Thymus (tissue), 14 donors: ENCODE measurements around the gene APBA1. TPM values are rescaled to one million over a fixed set of nuclear protein-coding genes. Genes with fewer than 3 reads are reported as not detected.

Source experiments
- DNase-seq, 9 donors: peaks; one replicate each; pipeline ENCODE4 v3.0.0-alpha.2; 2013; ENCODE audit warnings: low spot score in 9 of 9, low read depth in 6 of 9, missing footprints in 1 of 9
- H3K27ac ChIP-seq, 2 donors: one replicate each; pipeline ENCODE4 v1.5.1; 2013; ENCODE audit warnings: control low read depth in 1 of 2, low read depth in 1 of 2, low read length in 1 of 2, mild to moderate bottlenecking in 1 of 2, moderate library complexity in 1 of 2
- H3K27me3 ChIP-seq, 2 donors: one replicate each; pipeline ENCODE4 v1.5.1; 2013; ENCODE audit warnings: low read length in 1 of 2; ENCODE audit not compliant: control insufficient read depth in 2 of 2, insufficient read depth in 1 of 2
- H3K36me3 ChIP-seq, 2 donors: one replicate each; pipeline ENCODE4 v1.5.1; 2013; ENCODE audit warnings: low read length in 1 of 2, mild to moderate bottlenecking in 1 of 2, moderate library complexity in 1 of 2; ENCODE audit not compliant: control insufficient read depth in 2 of 2, insufficient read depth in 2 of 2
- H3K4me1 ChIP-seq, 2 donors: one replicate each; pipeline ENCODE4 v1.5.1; 2013; ENCODE audit warnings: low read length in 2 of 2; ENCODE audit not compliant: control insufficient read depth in 2 of 2, insufficient read depth in 2 of 2
- H3K4me3 ChIP-seq, 2 donors: one replicate each; pipeline ENCODE4 v1.5.1; 2013; ENCODE audit warnings: low read length in 2 of 2, control low read depth in 1 of 2, mild to moderate bottlenecking in 1 of 2
- H3K9me3 ChIP-seq, 2 donors: one replicate each; pipeline ENCODE4 v1.5.1; 2013; ENCODE audit warnings: low read length in 1 of 2, mild to moderate bottlenecking in 1 of 2; ENCODE audit not compliant: control insufficient read depth in 2 of 2, insufficient read depth in 1 of 2
- WGBS: extraction: QIAGEN DNeasy Blood & Tissue Kit; methylation state at CpG from one replicate; pipeline ENCODE4 v1.1.7; 2013; 5-methylcytosine and 5-hydroxymethylcytosine counted together
- long read RNA-seq, 10 donors: transcript quantifications; one replicate each; lab custom pipeline, GENCODE V29; 2026
- polyA plus RNA-seq: library from polyadenylated mRNA; stranded (reverse); fragments of 200-250 nt; gene quantifications from one replicate; pipeline ENCODE4 v1.2.3, GENCODE V29; 2013
- total RNA-seq: library from RNA; stranded (reverse); fragments of 120-200 nt; gene quantifications from one replicate; pipeline ENCODE4 v1.2.4, GENCODE V29; 2013
- donor health status: healthy.

The APBA1 gene
- 0.90 TPM for total RNA-seq
- polyA plus RNA-seq, result 0.80 TPM
- long read RNA-seq, donor 1, result 0 reads
- long read RNA-seq, donor 2, result 0 reads
- long read RNA-seq, donor 3, result 0 reads
- long read RNA-seq, donor 4, full-length matches to known transcripts, result 1 of 1 reads
- long read RNA-seq, donor 4, partial matches to known transcripts, result 0 of 1 reads
- long read RNA-seq, donor 4, other reads (novel, unspliced or antisense), result 0 of 1 reads
- long read RNA-seq, donor 5, result 0 reads
- long read RNA-seq, donor 6, full-length matches to known transcripts, result 2 of 2 reads
- long read RNA-seq, donor 6, partial matches to known transcripts, result 0 of 2 reads
- long read RNA-seq, donor 6, other reads (novel, unspliced or antisense), result 0 of 2 reads
- long read RNA-seq, donor 7, result 0 reads
- long read RNA-seq, donor 8, result 0 reads
- long read RNA-seq, donor 9, result 0 reads
- long read RNA-seq, donor 10, result 0 reads

GRCh38 chr9:69671879-69672595 is at the start of gene APBA1:
APBA1 (minus strand) TSS chr9:69672371.
- Histone ChIP-seq H3K4me1 (peaks cover 3 to 9% of the 10 kb centered on the region in 2 donors), H3K36me3 (no peaks in the 10 kb centered on the region), H3K4me3 (peak within 1 kb of the TSS; percentile 51 to 68), H3K27me3 (peaks cover 21 to 54% of the 10 kb centered on the region in 2 donors), H3K27ac (peak within 1 kb of the TSS in 1 of 2 donors; percentile 12), H3K9me3 (no peaks in the 10 kb centered on the region)
- WGBS, result 2% methylated on average over 84 of the region's 92 CpGs
- peak in 5 of 9 donors; percentile 33 to 58 (median 41) for DNase-seq

- Histone ChIP-seq H3K9me3 (no peaks in the 10 kb centered on the region), H3K36me3 (peaks cover 17 to 74% of the 10 kb centered on the region in 2 donors), H3K4me3 (no peak overlapping the region), H3K27me3 (no peaks in the 10 kb centered on the region), H3K27ac (no peak overlapping the region), H3K4me1 (no peaks in the 10 kb centered on the region)
- no peak for DNase-seq
- 98% methylated on average over 2 of the region's 2 CpGs for WGBS
Observed at GRCh38 chr9:69719983-69720382, 47.8 kb upstream of the APBA1 start.

GRCh38 chr9:69719367-69719766 is 47.2 kb upstream of the APBA1 start:
- 98% methylated on average over 3 of the region's 3 CpGs for WGBS
- no peak for DNase-seq
- Histone ChIP-seq H3K4me1 (no peaks in the 10 kb centered on the region), H3K9me3 (no peaks in the 10 kb centered on the region), H3K27me3 (no peaks in the 10 kb centered on the region), H3K4me3 (no peak overlapping the region), H3K27ac (no peak overlapping the region), H3K36me3 (peaks cover 17 to 74% of the 10 kb centered on the region in 2 donors)

- Histone ChIP-seq H3K9me3 (no peaks in the 10 kb centered on the region), H3K4me3 (no peak overlapping the region), H3K27me3 (no peaks in the 10 kb centered on the region), H3K36me3 (peaks cover 16 to 71% of the 10 kb centered on the region in 2 donors), H3K27ac (no peak overlapping the region), H3K4me1 (no peaks in the 10 kb centered on the region)
- DNase-seq, result no peak
- 99% methylated on average over 6 of the region's 6 CpGs for WGBS
Observed at GRCh38 chr9:69718218-69718617, 46.0 kb upstream of the APBA1 start.

- H3K4me3 ChIP-seq, result no peak overlapping the region
- no peak overlapping the region for H3K27ac ChIP-seq
- H3K27me3 ChIP-seq, result no peaks in the 10 kb centered on the region
- no peaks in the 10 kb centered on the region for H3K4me1 ChIP-seq
- no peaks in the 10 kb centered on the region for H3K9me3 ChIP-seq
- 99% methylated on average over 1 of the region's 1 CpG for WGBS
- H3K36me3 ChIP-seq, result peaks cover 9 to 54% of the 10 kb centered on the region in 2 donors
- DNase-seq, result no peak
Observed at GRCh38 chr9:69715825-69716224, 43.7 kb upstream of the APBA1 start.

GRCh38 chr9:69715096-69715495 is 42.9 kb upstream of the APBA1 start:
- Histone ChIP-seq H3K27me3 (no peaks in the 10 kb centered on the region), H3K27ac (no peak overlapping the region), H3K36me3 (peaks cover 9 to 46% of the 10 kb centered on the region in 2 donors), H3K4me1 (no peaks in the 10 kb centered on the region), H3K4me3 (no peak overlapping the region), H3K9me3 (no peaks in the 10 kb centered on the region)
- DNase-seq, result no peak
- 98% methylated on average over 3 of the region's 3 CpGs for WGBS

- Histone ChIP-seq H3K9me3 (peaks cover 2 to 7% of the 10 kb centered on the region in 2 donors), H3K4me3 (no peak overlapping the region), H3K36me3 (no peaks in the 10 kb centered on the region), H3K4me1 (no peaks in the 10 kb centered on the region), H3K27me3 (no peaks in the 10 kb centered on the region), H3K27ac (no peak overlapping the region)
- WGBS, result 97% methylated on average over 2 of the region's 2 CpGs
- DNase-seq, result no peak
Observed at GRCh38 chr9:69697475-69697874, 25.3 kb upstream of the APBA1 start.

GRCh38 chr9:69696802-69697201 is 24.6 kb upstream of the APBA1 start:
- Histone ChIP-seq H3K4me1 (no peaks in the 10 kb centered on the region), H3K27ac (no peak overlapping the region), H3K27me3 (no peaks in the 10 kb centered on the region), H3K36me3 (no peaks in the 10 kb centered on the region), H3K4me3 (no peak overlapping the region), H3K9me3 (peaks cover 2 to 7% of the 10 kb centered on the region in 2 donors)
- WGBS, result 96% methylated on average over 2 of the region's 2 CpGs
- DNase-seq, result no peak

- Histone ChIP-seq H3K36me3 (no peaks in the 10 kb centered on the region), H3K4me3 (no peak overlapping the region), H3K27me3 (no peaks in the 10 kb centered on the region), H3K4me1 (no peaks in the 10 kb centered on the region), H3K27ac (no peak overlapping the region), H3K9me3 (no peaks in the 10 kb centered on the region)
- no peak for DNase-seq
- WGBS, result 86% methylated on average over 2 of the region's 2 CpGs
Observed at GRCh38 chr9:69689991-69690538, 17.9 kb upstream of the APBA1 start.
